DND-41 (cell line): ENCODE measurements around the gene PCK2.

Source experiments
- CTCF ChIP-seq: IDR thresholded peaks from 2 replicates; pipeline ENCODE4 v1.5.1; 2012; ENCODE audit warnings: borderline replicate concordance, low read length, moderate library complexity, mild to moderate bottlenecking; ENCODE audit not compliant: poor library complexity, severe bottlenecking; ENCODE audit errors: extremely low read depth
- EZH2 ChIP-seq: IDR thresholded peaks from 3 replicates; pipeline ENCODE4 v1.6.1; 2012; ENCODE audit warnings: borderline replicate concordance, low read depth, mild to moderate bottlenecking, moderate library complexity, low read length, inconsistent platforms; ENCODE audit not compliant: severe bottlenecking

DNA sequence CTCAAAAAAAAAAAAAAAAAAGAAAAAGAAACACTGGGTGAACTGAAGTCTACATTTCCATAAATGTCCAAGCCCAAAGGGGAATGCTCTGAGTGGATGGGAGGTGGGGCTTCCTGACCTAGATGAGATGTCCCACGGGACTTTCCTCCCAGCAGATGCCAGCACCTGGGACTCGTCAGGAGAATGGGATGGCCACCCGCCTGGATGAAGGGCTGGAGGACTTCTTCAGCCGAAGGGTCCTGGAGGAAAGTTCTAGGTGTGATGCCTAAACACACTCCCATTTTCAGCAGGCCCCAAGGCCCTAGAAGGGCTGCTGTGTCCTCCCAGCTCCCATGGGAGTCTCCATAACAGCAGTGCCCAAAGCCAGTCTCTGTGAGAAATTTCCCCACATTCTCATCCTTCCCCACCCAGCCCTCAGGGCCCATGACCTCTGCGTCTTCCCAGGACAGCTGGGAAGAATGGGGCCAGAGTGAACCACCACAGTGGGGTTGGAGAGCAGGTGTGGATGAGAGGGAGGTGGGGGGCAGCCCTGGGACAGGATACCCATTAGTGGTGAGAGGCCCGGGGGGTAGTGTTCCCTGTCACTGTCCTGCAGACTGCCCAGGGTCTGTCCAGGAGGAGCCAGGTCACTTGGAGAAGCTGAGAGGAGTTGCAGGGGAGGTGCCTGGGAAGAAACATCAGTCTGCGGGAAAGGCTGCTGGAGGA, 29.9 kb upstream of the PCK2 start:
- no peak for TF ChIP-seq CTCF
- TF ChIP-seq EZH2 = no peak
